GM23338 (cell line): ENCODE data around the gene GSN. TPM values are rescaled to one million over a fixed set of nuclear protein-coding genes. Genes with fewer than 3 reads are reported as not detected.

Source experiments
- ATAC-seq: fragments of 200-7000 bp; cut with Tn5 transposase; 3 replicates; pipeline ENCODE4 v1.9.1; 2020
- DNase-seq: peaks from one replicate; pipeline ENCODE4 v3.0.0-alpha.2; 2015; ENCODE audit warnings: low spot score
- H2AFZ ChIP-seq: fragments of 200-600 bp; sonication (generic); 2 replicates; pipeline ENCODE4 v1.8.0; 2016; ENCODE audit warnings: antibody characterized with exemption, mild to moderate bottlenecking, moderate library complexity
- H3F3A ChIP-seq: fragments of 200-600 bp; sonication (generic); replicated peaks from 2 replicates; pipeline ENCODE4 v1.8.0; 2017; ENCODE audit warnings: antibody characterized with exemption, mixed run types, low read depth
- H3K27ac ChIP-seq: fragments of 200-600 bp; sonication (generic); 2 replicates; pipeline ENCODE4 v1.6.1; 2016; ENCODE audit warnings: low read depth
- H3K27me3 ChIP-seq: fragments of 200-600 bp; sonication (generic); 2 replicates; pipeline ENCODE4 v1.8.0; 2016; ENCODE audit warnings: mild to moderate bottlenecking, mixed run types, moderate library complexity; ENCODE audit not compliant: insufficient read depth
- H3K36me3 ChIP-seq: fragments of 200-600 bp; sonication (generic); 2 replicates; pipeline ENCODE4 v1.8.0; 2016; ENCODE audit warnings: mild to moderate bottlenecking; ENCODE audit not compliant: insufficient read depth
- H3K4me1 ChIP-seq: fragments of 200-600 bp; sonication (generic); 2 replicates; pipeline ENCODE4 v1.8.0; 2016; ENCODE audit warnings: mild to moderate bottlenecking, moderate library complexity; ENCODE audit not compliant: insufficient read depth
- H3K4me2 ChIP-seq: fragments of 200-600 bp; sonication (generic); 2 replicates; pipeline ENCODE4 v1.7.1; 2017; ENCODE audit warnings: mixed run types
- H3K4me3 ChIP-seq: fragments of 200-600 bp; sonication (generic); 2 replicates; pipeline ENCODE4 v1.6.1; 2016; ENCODE audit warnings: mixed run types
- H3K79me2 ChIP-seq: fragments of 200-600 bp; sonication (generic); replicated peaks from 2 replicates; pipeline ENCODE4 v1.8.0; 2017; ENCODE audit warnings: mild to moderate bottlenecking; ENCODE audit not compliant: insufficient read depth
- H3K9me2 ChIP-seq: fragments of 200-600 bp; sonication (generic); 2 replicates; pipeline ENCODE4 v1.8.0; 2017; ENCODE audit not compliant: insufficient read depth
- H4K20me1 ChIP-seq: fragments of 200-600 bp; sonication (generic); replicated peaks from 2 replicates; pipeline ENCODE4 v1.8.0; 2017; ENCODE audit warnings: mild to moderate bottlenecking; ENCODE audit not compliant: insufficient read depth
- H3K27ac Mint-ChIP-seq: 2 replicates; pipeline ENCODE4 v1.8.0; 2020; ENCODE audit warnings: inconsistent platforms, mild to moderate bottlenecking, moderate library complexity, mixed read lengths
- H3K27me3 Mint-ChIP-seq: 3 replicates; pipeline ENCODE4 v1.8.0; 2022; ENCODE audit warnings: low read depth, mild to moderate bottlenecking, moderate library complexity, mixed read lengths, inconsistent platforms; ENCODE audit not compliant: insufficient read depth, poor library complexity
- H3K36me3 Mint-ChIP-seq: 3 replicates; pipeline ENCODE4 v1.8.0; 2021; ENCODE audit warnings: low read depth, mild to moderate bottlenecking, inconsistent platforms, moderate library complexity, mixed read lengths
- H3K4me1 Mint-ChIP-seq: 3 replicates; pipeline ENCODE4 v1.8.0; 2020; ENCODE audit warnings: mild to moderate bottlenecking, inconsistent platforms, mixed read lengths
- H3K4me3 Mint-ChIP-seq: 3 replicates; pipeline ENCODE4 v1.8.0; 2021; ENCODE audit warnings: moderate library complexity, mild to moderate bottlenecking, inconsistent platforms, mixed read lengths
- H3K9me3 Mint-ChIP-seq: 3 replicates; pipeline ENCODE4 v1.8.0; 2020; ENCODE audit warnings: moderate library complexity, mild to moderate bottlenecking, inconsistent platforms, mixed read lengths
- CREB1 ChIP-seq: fragments of 250-450 bp; sonication (Bioruptor Pico); IDR thresholded peaks from 2 replicates; pipeline ENCODE4 v1.5.0; 2020; ENCODE audit warnings: low read depth, mild to moderate bottlenecking, moderate library complexity
- EZH2 ChIP-seq: fragments of 200-600 bp; sonication (generic); IDR thresholded peaks from one replicate; pipeline ENCODE4 v1.8.0; 2017; ENCODE audit warnings: antibody characterized with exemption, mild to moderate bottlenecking, low read depth; ENCODE audit not compliant: unreplicated experiment
- EZH2phosphoT487 ChIP-seq: fragments of 200-600 bp; sonication (generic); IDR thresholded peaks from one replicate; pipeline ENCODE4 v1.8.1; 2018; ENCODE audit warnings: antibody characterized with exemption; ENCODE audit not compliant: unreplicated experiment
- JUNB ChIP-seq: IDR thresholded peaks from one replicate; pipeline ENCODE4 v1.6.1; 2016; ENCODE audit warnings: antibody characterized with exemption; ENCODE audit not compliant: unreplicated experiment
- NANOG ChIP-seq: IDR thresholded peaks from 2 replicates; pipeline ENCODE4 v1.6.1; 2016; ENCODE audit warnings: antibody characterized with exemption, borderline replicate concordance
- POLR2AphosphoS5 ChIP-seq: IDR thresholded peaks from 2 replicates; pipeline ENCODE4 v1.6.1; 2016; ENCODE audit warnings: antibody characterized with exemption, low read depth
- STAT1 ChIP-seq: IDR thresholded peaks from one replicate; pipeline ENCODE4 v1.6.1; 2016; ENCODE audit warnings: antibody characterized with exemption; ENCODE audit not compliant: unreplicated experiment
- ZNF331 ChIP-seq: fragments of 250-450 bp; sonication (Bioruptor Pico); IDR thresholded peaks from 2 replicates; pipeline ENCODE4 v1.5.0; 2020; ENCODE audit warnings: low read depth, mild to moderate bottlenecking, moderate library complexity
- polyA plus RNA-seq: library from polyadenylated mRNA; unstranded; fragments of >200 nt; fragmentation: Nextera tagmentation; extraction: Ambion mirVana; gene quantifications from 2 replicates; pipeline ENCODE4 v1.2.1, GENCODE V29; 2016
- total RNA-seq: library from RNA; depleted of rRNA; stranded (reverse); fragments of >200 nt; shearing (Covaris generic); gene quantifications from 2 replicates; pipeline ENCODE4 v1.2.3, GENCODE V29; 2014
- TF ChIP-seq, protein P1 (sequence below), 2 experiments: fragments of 200-600 bp in 1 of 2; sonication (generic) in 1 of 2; conservative IDR thresholded peaks; 2 replicates each; pipeline versions ENCODE4 v1.5.1 to v1.6.1; 2016 to 2017; ENCODE audit warnings: antibody characterized with exemption in 2 of 2, low read depth in 2 of 2, mild to moderate bottlenecking in 2 of 2, moderate library complexity in 1 of 2
- TF ChIP-seq, protein P2 (sequence below): IDR thresholded peaks from one replicate; pipeline ENCODE4 v1.6.1; 2018; ENCODE audit warnings: antibody characterized with exemption; ENCODE audit not compliant: unreplicated experiment
- TF ChIP-seq, protein P3 (sequence below): IDR thresholded peaks from 2 replicates; pipeline ENCODE4 v1.6.1; 2016; ENCODE audit warnings: antibody characterized with exemption

GSN gene
- total and polyA plus RNA-seq, 2 experiments from 2014 or later: 30.2 to 85.7 TPM

DNA sequence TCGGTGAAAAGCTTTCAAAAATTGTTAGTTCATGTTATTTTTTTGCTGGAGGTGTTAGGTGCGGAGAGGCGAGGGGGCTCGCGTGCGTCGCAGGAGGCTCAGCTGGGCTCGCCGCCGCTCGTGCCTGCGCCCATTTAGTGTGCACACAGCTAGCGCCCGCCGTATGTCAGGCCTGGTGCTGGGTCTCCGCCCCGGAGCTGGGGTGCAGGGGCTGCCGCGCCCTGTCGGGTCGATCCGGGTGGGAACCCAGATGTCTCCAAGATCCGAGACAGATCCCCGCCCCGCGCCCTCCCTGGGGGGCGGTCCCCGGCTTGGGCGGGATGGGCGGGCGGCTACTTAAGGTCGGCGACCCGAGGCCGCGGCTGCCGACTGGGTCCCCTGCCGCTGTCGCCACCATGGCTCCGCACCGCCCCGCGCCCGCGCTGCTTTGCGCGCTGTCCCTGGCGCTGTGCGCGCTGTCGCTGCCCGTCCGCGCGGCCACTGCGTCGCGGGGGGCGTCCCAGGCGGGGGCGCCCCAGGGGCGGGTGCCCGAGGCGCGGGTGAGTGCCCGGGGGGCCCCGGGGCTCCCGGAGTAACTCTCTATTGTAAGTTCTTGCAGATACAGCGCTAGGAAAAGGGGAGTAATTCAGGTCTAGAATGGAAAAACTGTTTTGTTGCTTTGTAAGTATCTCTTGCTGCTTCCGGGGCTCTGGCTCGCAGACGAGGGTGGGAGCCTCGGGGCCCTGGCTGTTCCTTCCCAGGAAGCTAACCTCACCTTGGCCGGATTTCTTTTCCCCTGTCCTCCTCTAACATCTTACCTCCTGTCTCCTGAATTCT, 31.7 kb downstream of the GSN start:
- Histone ChIP-seq H3F3A (0 out of 2 replicates have a peak, but pooled peaks cover 8% of the 10 kb centered on the region), H3K27me3 (peaks cover 26% of the 10 kb centered on the region), H3K36me3 (no peaks in the 10 kb centered on the region), H2AFZ (peak overlapping the region; percentile 90), H4K20me1 (no peaks in the 10 kb centered on the region; the same call in 1 of the 2 replicates), H3K27ac (no peak overlapping the region), H3K4me3 (peak overlapping the region; percentile 70), H3K9me2 (no peaks in the 10 kb centered on the region), H3K79me2 (no peaks in the 10 kb centered on the region), H3K4me2 (peak overlapping the region; percentile 94), H3K4me1 (peaks cover 16% of the 10 kb centered on the region)
- Mint-ChIP-seq H3K9me3 (no peaks in the 10 kb centered on the region), H3K4me3 (peak overlapping the region; percentile 72), H3K27me3 (peaks cover 14% of the 10 kb centered on the region), H3K36me3 (peaks cover 6% of the 10 kb centered on the region; the same call in 1 of the 3 replicates), H3K27ac (no peak overlapping the region), H3K4me1 (peaks cover 26% of the 10 kb centered on the region)
- TF ChIP-seq, protein P1, sequence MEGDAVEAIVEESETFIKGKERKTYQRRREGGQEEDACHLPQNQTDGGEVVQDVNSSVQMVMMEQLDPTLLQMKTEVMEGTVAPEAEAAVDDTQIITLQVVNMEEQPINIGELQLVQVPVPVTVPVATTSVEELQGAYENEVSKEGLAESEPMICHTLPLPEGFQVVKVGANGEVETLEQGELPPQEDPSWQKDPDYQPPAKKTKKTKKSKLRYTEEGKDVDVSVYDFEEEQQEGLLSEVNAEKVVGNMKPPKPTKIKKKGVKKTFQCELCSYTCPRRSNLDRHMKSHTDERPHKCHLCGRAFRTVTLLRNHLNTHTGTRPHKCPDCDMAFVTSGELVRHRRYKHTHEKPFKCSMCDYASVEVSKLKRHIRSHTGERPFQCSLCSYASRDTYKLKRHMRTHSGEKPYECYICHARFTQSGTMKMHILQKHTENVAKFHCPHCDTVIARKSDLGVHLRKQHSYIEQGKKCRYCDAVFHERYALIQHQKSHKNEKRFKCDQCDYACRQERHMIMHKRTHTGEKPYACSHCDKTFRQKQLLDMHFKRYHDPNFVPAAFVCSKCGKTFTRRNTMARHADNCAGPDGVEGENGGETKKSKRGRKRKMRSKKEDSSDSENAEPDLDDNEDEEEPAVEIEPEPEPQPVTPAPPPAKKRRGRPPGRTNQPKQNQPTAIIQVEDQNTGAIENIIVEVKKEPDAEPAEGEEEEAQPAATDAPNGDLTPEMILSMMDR (conservative IDR thresholded peaks at IDR 0.05; ENCODE audit: low read depth in 2 of 2): 0 out of 4 replicates have a peak, but pooled peaks of 1 of the 2 experiments have one; percentile 1
- TF ChIP-seq EZH2phosphoT487 (no peak), ZNF331 (no peak)
- peak; percentile 47 for DNase-seq
- peak; percentile 71 for ATAC-seq

DNA sequence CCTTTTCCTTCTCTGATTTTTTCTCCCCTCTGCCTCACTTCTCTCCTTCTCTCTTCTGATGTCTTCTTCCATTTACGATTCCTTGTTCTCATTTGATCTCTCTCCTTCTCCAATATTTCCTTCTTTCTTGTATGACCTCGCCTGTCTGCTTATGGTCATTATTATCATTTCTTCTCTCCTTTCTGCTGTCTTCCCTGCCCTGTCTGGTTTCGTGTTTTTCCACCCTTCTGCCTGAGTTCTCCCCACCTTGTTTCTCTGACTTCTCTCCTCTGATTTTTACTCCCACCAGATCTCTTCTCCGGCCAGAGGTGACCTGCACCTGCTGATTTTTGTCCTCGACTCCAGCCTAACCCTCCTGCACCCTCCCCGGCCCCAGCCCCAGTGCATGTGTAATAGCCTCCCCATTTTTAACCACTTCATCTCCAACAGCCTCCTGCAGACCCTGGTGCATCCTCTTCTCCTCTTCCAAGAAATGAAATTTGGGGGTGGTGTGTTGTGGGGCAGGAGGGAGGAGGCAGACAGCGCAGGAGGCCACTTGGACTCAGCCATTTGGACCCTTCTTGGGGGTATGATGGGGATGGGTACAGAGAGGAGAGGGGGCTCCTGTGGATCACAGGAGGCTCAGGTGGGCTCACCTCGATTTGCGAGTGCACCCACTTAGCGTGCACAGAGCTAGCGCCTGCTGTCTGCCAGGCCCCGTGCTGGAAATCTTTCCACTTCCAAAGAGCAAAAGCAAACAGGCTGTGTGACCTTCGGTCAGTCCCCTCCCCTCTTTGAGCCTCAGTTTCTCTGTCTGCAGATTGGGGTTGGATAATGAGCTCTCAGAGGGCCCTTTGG, 32.5 kb downstream of the GSN start:
- Histone ChIP-seq H3K79me2 (no peaks in the 10 kb centered on the region), H3K4me2 (peak overlapping the region; percentile 94), H3K36me3 (no peaks in the 10 kb centered on the region), H4K20me1 (no peaks in the 10 kb centered on the region; the same call in 1 of the 2 replicates), H3K27me3 (peaks cover 26% of the 10 kb centered on the region), H3K27ac (no peak overlapping the region), H3F3A (0 out of 2 replicates have a peak, but pooled peaks cover 8% of the 10 kb centered on the region), H3K9me2 (no peaks in the 10 kb centered on the region), H2AFZ (no peak overlapping the region), H3K4me1 (peaks cover 16% of the 10 kb centered on the region), H3K4me3 (peak overlapping the region; percentile 70)
- Mint-ChIP-seq H3K4me1 (peaks cover 29% of the 10 kb centered on the region), H3K36me3 (peaks cover 3% of the 10 kb centered on the region; the same call in 1 of the 3 replicates), H3K4me3 (peak overlapping the region; percentile 72), H3K27ac (no peak overlapping the region), H3K27me3 (peaks cover 14% of the 10 kb centered on the region), H3K9me3 (no peaks in the 10 kb centered on the region)
- no peak for TF ChIP-seq JUNB
- no peak for TF ChIP-seq EZH2
- no peak for TF ChIP-seq ZNF331
- no peak for TF ChIP-seq STAT1
- TF ChIP-seq, protein P2, sequence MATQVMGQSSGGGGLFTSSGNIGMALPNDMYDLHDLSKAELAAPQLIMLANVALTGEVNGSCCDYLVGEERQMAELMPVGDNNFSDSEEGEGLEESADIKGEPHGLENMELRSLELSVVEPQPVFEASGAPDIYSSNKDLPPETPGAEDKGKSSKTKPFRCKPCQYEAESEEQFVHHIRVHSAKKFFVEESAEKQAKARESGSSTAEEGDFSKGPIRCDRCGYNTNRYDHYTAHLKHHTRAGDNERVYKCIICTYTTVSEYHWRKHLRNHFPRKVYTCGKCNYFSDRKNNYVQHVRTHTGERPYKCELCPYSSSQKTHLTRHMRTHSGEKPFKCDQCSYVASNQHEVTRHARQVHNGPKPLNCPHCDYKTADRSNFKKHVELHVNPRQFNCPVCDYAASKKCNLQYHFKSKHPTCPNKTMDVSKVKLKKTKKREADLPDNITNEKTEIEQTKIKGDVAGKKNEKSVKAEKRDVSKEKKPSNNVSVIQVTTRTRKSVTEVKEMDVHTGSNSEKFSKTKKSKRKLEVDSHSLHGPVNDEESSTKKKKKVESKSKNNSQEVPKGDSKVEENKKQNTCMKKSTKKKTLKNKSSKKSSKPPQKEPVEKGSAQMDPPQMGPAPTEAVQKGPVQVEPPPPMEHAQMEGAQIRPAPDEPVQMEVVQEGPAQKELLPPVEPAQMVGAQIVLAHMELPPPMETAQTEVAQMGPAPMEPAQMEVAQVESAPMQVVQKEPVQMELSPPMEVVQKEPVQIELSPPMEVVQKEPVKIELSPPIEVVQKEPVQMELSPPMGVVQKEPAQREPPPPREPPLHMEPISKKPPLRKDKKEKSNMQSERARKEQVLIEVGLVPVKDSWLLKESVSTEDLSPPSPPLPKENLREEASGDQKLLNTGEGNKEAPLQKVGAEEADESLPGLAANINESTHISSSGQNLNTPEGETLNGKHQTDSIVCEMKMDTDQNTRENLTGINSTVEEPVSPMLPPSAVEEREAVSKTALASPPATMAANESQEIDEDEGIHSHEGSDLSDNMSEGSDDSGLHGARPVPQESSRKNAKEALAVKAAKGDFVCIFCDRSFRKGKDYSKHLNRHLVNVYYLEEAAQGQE: no peak
- TF ChIP-seq EZH2phosphoT487: no peak
- TF ChIP-seq NANOG: no peak
- TF ChIP-seq, protein P1 (conservative IDR thresholded peaks at IDR 0.05; ENCODE audit: low read depth in 2 of 2): no peak
- TF ChIP-seq CREB1 (CRISPR knock-in tag): no peak
- TF ChIP-seq POLR2AphosphoS5: no peak
- TF ChIP-seq, protein P3, sequence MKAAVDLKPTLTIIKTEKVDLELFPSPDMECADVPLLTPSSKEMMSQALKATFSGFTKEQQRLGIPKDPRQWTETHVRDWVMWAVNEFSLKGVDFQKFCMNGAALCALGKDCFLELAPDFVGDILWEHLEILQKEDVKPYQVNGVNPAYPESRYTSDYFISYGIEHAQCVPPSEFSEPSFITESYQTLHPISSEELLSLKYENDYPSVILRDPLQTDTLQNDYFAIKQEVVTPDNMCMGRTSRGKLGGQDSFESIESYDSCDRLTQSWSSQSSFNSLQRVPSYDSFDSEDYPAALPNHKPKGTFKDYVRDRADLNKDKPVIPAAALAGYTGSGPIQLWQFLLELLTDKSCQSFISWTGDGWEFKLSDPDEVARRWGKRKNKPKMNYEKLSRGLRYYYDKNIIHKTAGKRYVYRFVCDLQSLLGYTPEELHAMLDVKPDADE: no peak
- DNase-seq: no peak
- no peak for ATAC-seq
